Myocyte (in vitro differentiated cells): ENCODE measurements around the gene TTC7B. TPM values are rescaled to one million over a fixed set of nuclear protein-coding genes. Genes with fewer than 3 reads are reported as not detected.

ENCODE experiments used
- DNase-seq: peaks from one replicate; pipeline ENCODE4 v3.0.0-alpha.2; 2012; ENCODE audit warnings: low read depth
- total RNA-seq: library from RNA; depleted of rRNA; stranded (reverse); fragments of >200 nt; gene quantifications from 2 replicates; pipeline ENCODE4 v1.2.3, GENCODE V29; 2014

The TTC7B gene
- total RNA-seq, 1 donor from 2014 or later: 40.6 TPM

GRCh38 chr14:90549794-90550641, 266.2 kb downstream of the TTC7B start:
- DNase-seq: no peak

GRCh38 chr14:90548455-90548854, 267.8 kb downstream of the TTC7B start:
- DNase-seq: no peak

GRCh38 chr14:90547968-90548367, 268.3 kb downstream of the TTC7B start:
- DNase-seq: no peak

- no peak for DNase-seq
Measured at GRCh38 chr14:90547250-90547649, 269.0 kb downstream of the TTC7B start.

GRCh38 chr14:90546767-90547166, 269.5 kb downstream of the TTC7B start:
- no peak for DNase-seq

GRCh38 chr14:90545966-90546751, 270.1 kb downstream of the TTC7B start:
- peak; percentile 90 for DNase-seq

- DNase-seq: peak; percentile 56
Measured at GRCh38 chr14:90545382-90545781, 270.8 kb downstream of the TTC7B start.

- no peak for DNase-seq
Measured at GRCh38 chr14:90544971-90545370, 271.3 kb downstream of the TTC7B start.

- DNase-seq: no peak
Measured at GRCh38 chr14:90544566-90544965, 271.7 kb downstream of the TTC7B start.

GRCh38 chr14:90543876-90544275, 272.4 kb downstream of the TTC7B start:
- DNase-seq: no peak

GRCh38 chr14:90541076-90541634, 275.1 kb downstream of the TTC7B start:
- no peak for DNase-seq

- DNase-seq: no peak
Measured at GRCh38 chr14:90540437-90540836, 275.8 kb downstream of the TTC7B start.

- DNase-seq: no peak
Measured at GRCh38 chr14:90539996-90540395, 276.2 kb downstream of the TTC7B start.

GRCh38 chr14:90539496-90539775, 276.8 kb downstream of the TTC7B start:
- DNase-seq: no peak

- no peak for DNase-seq
Measured at GRCh38 chr14:90538716-90539495, 277.3 kb downstream of the TTC7B start.

GRCh38 chr14:90538095-90538494, 278.1 kb downstream of the TTC7B start:
- no peak for DNase-seq

GRCh38 chr14:90536511-90537191, 279.6 kb downstream of the TTC7B start:
- DNase-seq: no peak

GRCh38 chr14:90536092-90536491, 280.1 kb downstream of the TTC7B start:
- DNase-seq: no peak

- DNase-seq: no peak
Measured at GRCh38 chr14:90535556-90536090, 280.6 kb downstream of the TTC7B start.

- DNase-seq: no peak
Measured at GRCh38 chr14:90534838-90535555, 281.2 kb downstream of the TTC7B start.
